OCI-LY1 (cell line): ENCODE results near the gene ABCC9.

Source experiments
- H2AFZ ChIP-seq: fragments of 200-600 bp; sonication (generic), shearing (Covaris generic); 2 replicates; pipeline ENCODE4 v1.6.0; 2014; ENCODE audit warnings: antibody characterized with exemption, mild to moderate bottlenecking, low read length
- H3F3A ChIP-seq: fragments of 200-600 bp; sonication (generic), shearing (Covaris generic); 2 replicates; pipeline ENCODE4 v1.6.0; 2014; ENCODE audit warnings: mild to moderate bottlenecking, antibody characterized with exemption, low read length, moderate library complexity; ENCODE audit not compliant: insufficient read depth
- H3K27ac ChIP-seq: fragments of 200-600 bp; sonication (generic); 2 replicates; pipeline ENCODE4 v1.5.1; 2014; ENCODE audit warnings: low read length, mixed run types, mild to moderate bottlenecking, low read depth; ENCODE audit not compliant: poor library complexity, severe bottlenecking
- H3K27me3 ChIP-seq: fragments of 200-600 bp; sonication (generic); 2 replicates; pipeline ENCODE4 v1.6.0; 2014; ENCODE audit warnings: antibody characterized with exemption, mild to moderate bottlenecking, low read length, moderate library complexity; ENCODE audit not compliant: insufficient read depth
- H3K36me3 ChIP-seq: fragments of 200-600 bp; sonication (generic); 2 replicates; pipeline ENCODE4 v1.6.1; 2014; ENCODE audit warnings: mild to moderate bottlenecking, antibody characterized with exemption, low read length, moderate library complexity, mixed read lengths; ENCODE audit not compliant: insufficient read depth
- H3K4me1 ChIP-seq: fragments of 200-600 bp; sonication (generic); 2 replicates; pipeline ENCODE4 v1.5.1; 2014; ENCODE audit warnings: mild to moderate bottlenecking, low read length, moderate library complexity; ENCODE audit not compliant: insufficient read depth, severe bottlenecking
- H3K4me2 ChIP-seq: fragments of 200-600 bp; sonication (generic), shearing (Covaris generic); 2 replicates; pipeline ENCODE4 v1.6.1; 2014; ENCODE audit warnings: low read length
- H3K4me3 ChIP-seq: fragments of 200-600 bp; sonication (generic); 2 replicates; pipeline ENCODE4 v1.5.1; 2014; ENCODE audit warnings: low read length, low read depth, mild to moderate bottlenecking, mixed read lengths; ENCODE audit not compliant: poor library complexity, severe bottlenecking
- H3K79me2 ChIP-seq: fragments of 200-600 bp; shearing (Covaris generic); 2 replicates; pipeline ENCODE4 v1.6.1; 2016; ENCODE audit warnings: mixed run types, low read length, mixed read lengths; ENCODE audit not compliant: insufficient read depth
- H3K9ac ChIP-seq: fragments of 200-600 bp; sonication (generic), shearing (Covaris generic); 2 replicates; pipeline ENCODE4 v1.6.1; 2014; ENCODE audit warnings: mild to moderate bottlenecking, low read length, mixed read lengths
- H3K9me2 ChIP-seq: fragments of 200-600 bp; sonication (generic), shearing (Covaris generic); 2 replicates; pipeline ENCODE4 v1.6.1; 2014; ENCODE audit warnings: low read depth, mild to moderate bottlenecking, low read length, mixed read lengths
- H3K9me3 ChIP-seq: fragments of 200-600 bp; shearing (Covaris generic); 2 replicates; pipeline ENCODE4 v1.6.1; 2014; ENCODE audit warnings: low read length, mixed read lengths
- H4K20me1 ChIP-seq: fragments of 200-600 bp; sonication (generic), shearing (Covaris generic); 2 replicates; pipeline ENCODE4 v1.6.0; 2016; ENCODE audit warnings: mild to moderate bottlenecking, low read length; ENCODE audit not compliant: insufficient read depth
- EZH2 ChIP-seq: fragments of 200-600 bp; sonication (generic), shearing (Covaris generic); IDR thresholded peaks from 2 replicates; pipeline ENCODE4 v1.8.0; 2017; ENCODE audit warnings: borderline replicate concordance, mixed run types, mild to moderate bottlenecking, antibody characterized with exemption, low read length, moderate library complexity, mixed read lengths
- TF ChIP-seq, protein P1 (sequence below): fragments of 200-600 bp; sonication (generic), shearing (Covaris generic); IDR thresholded peaks from 2 replicates; pipeline ENCODE4 v1.5.1; 2017; ENCODE audit warnings: mild to moderate bottlenecking, antibody characterized with exemption, low read length, moderate library complexity, mixed read lengths

Gene ABCC9

GRCh38 chr12:21776175-21776574, 165.1 kb downstream of the ABCC9 start:
- Histone ChIP-seq H2AFZ (no peak overlapping the region), H3K4me2 (no peak overlapping the region), H3K9ac (no peak overlapping the region), H3K4me3 (no peak overlapping the region), H3K27ac (no peak overlapping the region), H3K79me2 (no peaks in the 10 kb centered on the region), H4K20me1 (no peaks in the 10 kb centered on the region), H3K9me3 (no peaks in the 10 kb centered on the region), H3K9me2 (no peaks in the 10 kb centered on the region), H3K36me3 (no peaks in the 10 kb centered on the region), H3K4me1 (no peaks in the 10 kb centered on the region), H3K27me3 (no peaks in the 10 kb centered on the region), H3F3A (no peaks in the 10 kb centered on the region)
- TF ChIP-seq EZH2, result no peak
- TF ChIP-seq, protein P1, sequence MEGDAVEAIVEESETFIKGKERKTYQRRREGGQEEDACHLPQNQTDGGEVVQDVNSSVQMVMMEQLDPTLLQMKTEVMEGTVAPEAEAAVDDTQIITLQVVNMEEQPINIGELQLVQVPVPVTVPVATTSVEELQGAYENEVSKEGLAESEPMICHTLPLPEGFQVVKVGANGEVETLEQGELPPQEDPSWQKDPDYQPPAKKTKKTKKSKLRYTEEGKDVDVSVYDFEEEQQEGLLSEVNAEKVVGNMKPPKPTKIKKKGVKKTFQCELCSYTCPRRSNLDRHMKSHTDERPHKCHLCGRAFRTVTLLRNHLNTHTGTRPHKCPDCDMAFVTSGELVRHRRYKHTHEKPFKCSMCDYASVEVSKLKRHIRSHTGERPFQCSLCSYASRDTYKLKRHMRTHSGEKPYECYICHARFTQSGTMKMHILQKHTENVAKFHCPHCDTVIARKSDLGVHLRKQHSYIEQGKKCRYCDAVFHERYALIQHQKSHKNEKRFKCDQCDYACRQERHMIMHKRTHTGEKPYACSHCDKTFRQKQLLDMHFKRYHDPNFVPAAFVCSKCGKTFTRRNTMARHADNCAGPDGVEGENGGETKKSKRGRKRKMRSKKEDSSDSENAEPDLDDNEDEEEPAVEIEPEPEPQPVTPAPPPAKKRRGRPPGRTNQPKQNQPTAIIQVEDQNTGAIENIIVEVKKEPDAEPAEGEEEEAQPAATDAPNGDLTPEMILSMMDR, result no peak

DNA sequence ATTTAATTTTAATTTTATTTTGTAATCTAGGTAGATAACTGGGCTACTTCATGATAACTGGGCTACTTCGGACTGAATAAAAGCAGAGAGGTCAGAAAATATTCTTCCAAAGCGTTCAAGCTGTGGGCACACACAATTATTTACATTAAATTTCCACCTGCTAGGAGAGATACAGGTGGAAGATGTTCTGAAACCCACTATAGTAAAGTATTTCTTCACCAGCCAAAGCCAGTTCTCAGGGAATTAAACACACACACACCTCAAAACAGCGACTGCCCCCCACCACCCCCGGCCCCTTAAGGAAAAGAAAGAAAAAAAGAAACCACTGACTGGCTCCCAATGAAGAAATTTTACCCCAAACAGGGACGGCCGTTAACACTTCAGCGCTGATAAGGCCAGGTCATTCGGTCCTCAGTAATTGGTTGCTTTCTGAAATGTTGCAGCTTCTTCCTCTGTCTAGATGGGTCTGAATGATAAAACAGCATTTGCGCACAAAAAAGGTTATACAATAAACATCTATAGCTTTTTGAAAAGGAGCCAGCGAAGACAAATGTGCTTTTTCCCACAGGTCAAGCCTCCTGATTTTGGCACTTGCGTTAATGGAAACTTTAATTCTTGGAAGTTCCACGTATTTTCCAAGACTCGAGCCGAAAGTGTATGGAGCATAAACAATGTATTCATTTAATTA, 165.9 kb downstream of the ABCC9 start:
- H3K9me3 ChIP-seq, result no peaks in the 10 kb centered on the region
- no peak overlapping the region for H3K27ac ChIP-seq
- no peak overlapping the region for H2AFZ ChIP-seq
- no peaks in the 10 kb centered on the region for H3K27me3 ChIP-seq
- H3K36me3 ChIP-seq, result no peaks in the 10 kb centered on the region
- no peaks in the 10 kb centered on the region for H3K9me2 ChIP-seq
- no peaks in the 10 kb centered on the region for H3K4me1 ChIP-seq
- TF ChIP-seq EZH2, result no peak
- TF ChIP-seq, protein P1, result no peak
- no peaks in the 10 kb centered on the region for H3K79me2 ChIP-seq
- H4K20me1 ChIP-seq, result no peaks in the 10 kb centered on the region
- no peak overlapping the region for H3K9ac ChIP-seq
- no peak overlapping the region for H3K4me3 ChIP-seq
- no peak overlapping the region for H3K4me2 ChIP-seq
- H3F3A ChIP-seq, result no peaks in the 10 kb centered on the region

DNA sequence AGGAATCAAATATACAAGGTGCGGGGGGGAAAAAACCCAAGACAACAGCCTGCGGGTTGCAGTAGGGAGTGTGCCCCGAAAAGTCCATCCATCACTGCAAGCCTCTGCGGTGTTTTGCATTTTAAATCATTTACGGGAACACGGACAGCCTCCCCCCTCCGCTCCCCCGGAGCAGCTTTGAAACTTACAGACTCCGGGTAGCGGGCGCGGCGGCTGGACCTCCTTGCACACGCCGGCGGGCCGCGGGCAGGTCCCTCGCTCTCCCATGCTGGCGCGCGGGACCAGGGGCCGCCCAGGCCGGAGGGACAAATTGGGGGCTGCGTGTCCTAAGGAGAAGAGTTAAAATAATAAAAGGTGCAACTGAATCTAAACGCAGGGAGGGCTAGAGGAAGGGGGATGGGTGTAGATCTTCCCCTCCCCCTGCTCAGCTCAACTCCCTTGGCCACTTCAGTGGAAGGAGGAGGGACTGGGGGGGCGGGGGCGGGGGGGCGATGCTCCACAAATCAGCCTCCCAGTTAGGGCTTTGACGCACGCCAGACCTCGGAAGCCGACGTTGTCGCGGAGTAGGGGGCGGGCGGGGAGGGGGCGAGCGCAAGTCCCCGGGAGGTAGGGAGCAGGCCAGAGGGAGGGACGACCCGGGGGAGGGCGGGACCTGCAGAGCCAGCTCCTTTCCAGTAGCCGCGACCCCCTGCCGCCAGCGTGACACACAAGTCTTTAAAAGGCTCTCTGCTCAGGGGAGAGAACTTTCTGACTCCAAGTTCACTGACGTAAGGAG, 166.7 kb downstream of the ABCC9 start, which contains the start of gene KCNJ8:
Gene KCNJ8, minus strand, starts transcription at position 349 of the 775 bp plus-strand sequence. CDS start 1,090 bp downstream, outside the sequence.
- Histone ChIP-seq H3K36me3 (no peaks in the 10 kb centered on the region), H3K27me3 (no peaks in the 10 kb centered on the region), H4K20me1 (no peaks in the 10 kb centered on the region), H3K4me1 (no peaks in the 10 kb centered on the region), H3K9me2 (no peaks in the 10 kb centered on the region), H2AFZ (no peak within 1 kb of the TSS), H3K4me3 (no peak within 1 kb of the TSS), H3K9ac (no peak within 1 kb of the TSS), H3K27ac (no peak within 1 kb of the TSS), H3K4me2 (no peak within 1 kb of the TSS), H3F3A (no peaks in the 10 kb centered on the region), H3K9me3 (no peaks in the 10 kb centered on the region), H3K79me2 (no peaks in the 10 kb centered on the region)
- TF ChIP-seq, protein P1, result no peak
- no peak for TF ChIP-seq EZH2
